AG20443 (cell line): Measurements from ENCODE around the gene PTCD1.

Experiments
- DNase-seq: peaks from one replicate; pipeline ENCODE4 v3.0.0; 2012; ENCODE audit warnings: low spot score, mixed read lengths

The PTCD1 gene

GRCh38 chr7:99368750-99369389, 69.7 kb downstream of the PTCD1 start:
- DNase-seq = no peak
